Endothelial cell of umbilical vein (primary cell): ENCODE measurements around the gene ST6GALNAC3. TPM values are rescaled to one million over a fixed set of nuclear protein-coding genes. Genes with fewer than 3 reads are reported as not detected.

Experiments
- BruUV-seq: library from RNA; stranded (reverse); fragments of 400-500 nt; replicated peaks from 2 replicates; lab custom pipeline; 2021; lab: Mats Ljungman, UMichigan
- CTCF ChIA-PET: fragments of 300-600, 350-600 bp; sonication (Branson Sonifier 250); formaldehyde crosslinking; loops from one replicate; lab custom pipeline; 2021; ENCODE audit warnings: antibody characterized with exemption, inconsistent platforms; lab: Charles Lee
- POLR2A ChIA-PET: fragments of 300-600, 350-600 bp; sonication (Branson Sonifier 250); formaldehyde crosslinking; loops from one replicate; lab custom pipeline; 2021; ENCODE audit warnings: antibody characterized with exemption, inconsistent platforms; lab: Charles Lee
- DNase-seq: peaks from one replicate; pipeline ENCODE4 v3.0.0-alpha.2; 2011; ENCODE audit warnings: low read depth, low spot score
- FAIRE-seq: peaks from 2 replicates; lab custom pipeline; 2011; peaks lifted over from hg19 to GRCh38; lab: Jason Lieb, UNC
- H2AFZ ChIP-seq: 2 replicates; pipeline ENCODE4 v1.6.0; 2012; ENCODE audit warnings: low read depth, low read length, control low read depth, inconsistent platforms
- H3K27ac ChIP-seq: 2 replicates; pipeline ENCODE4 v1.5.1; 2011; ENCODE audit warnings: low read depth, mild to moderate bottlenecking, control low read depth, low read length, moderate library complexity; ENCODE audit not compliant: insufficient read depth
- H3K27me3 ChIP-seq, 2 experiments: 2 replicates each; pipeline versions ENCODE4 v1.6.0 to v1.6.1; 2011; ENCODE audit warnings: low read length in 2 of 2, mixed read lengths in 1 of 2; ENCODE audit not compliant: control insufficient read depth in 2 of 2, insufficient read depth in 2 of 2
- H3K36me3 ChIP-seq, 2 experiments: 2 replicates in 1 of 2; 3 replicates in 1 of 2; pipeline ENCODE4 v1.5.1; 2011; ENCODE audit warnings: low read length in 2 of 2, mild to moderate bottlenecking in 1 of 2, moderate library complexity in 1 of 2; ENCODE audit not compliant: control insufficient read depth in 2 of 2, insufficient read depth in 2 of 2; ENCODE audit errors: extremely low read depth in 1 of 2
- H3K4me1 ChIP-seq: 3 replicates; pipeline ENCODE4 v1.5.1; 2011; ENCODE audit warnings: mild to moderate bottlenecking, low read length; ENCODE audit not compliant: control insufficient read depth, insufficient read depth; ENCODE audit errors: extremely low read depth
- H3K4me2 ChIP-seq: 2 replicates; pipeline ENCODE4 v1.6.1; 2011; ENCODE audit warnings: low read length, control low read depth, mixed read lengths; ENCODE audit not compliant: insufficient read depth
- H3K4me3 ChIP-seq, 3 experiments: fragments of 200-600 bp in 1 of 3; sonication (generic), shearing (Covaris generic) in 1 of 3; replicated peaks in 1 of 3; 2 replicates each; pipeline ENCODE4 v1.5.1; 2011 to 2016; ENCODE audit warnings: control low read depth in 3 of 3, low read length in 3 of 3, mild to moderate bottlenecking in 2 of 3, inconsistent platforms in 1 of 3, low read depth in 1 of 3, moderate library complexity in 1 of 3; ENCODE audit not compliant: insufficient read depth in 1 of 3
- H3K79me2 ChIP-seq: 2 replicates; pipeline ENCODE4 v1.6.0; 2012; ENCODE audit warnings: low read length, inconsistent platforms; ENCODE audit not compliant: control insufficient read depth, insufficient read depth
- H3K9ac ChIP-seq: replicated peaks from 2 replicates; pipeline ENCODE3; 2011; ENCODE audit warnings: low read length, control low read depth; ENCODE audit not compliant: insufficient read depth; ENCODE audit errors: extremely low read depth
- H3K9me1 ChIP-seq: replicated peaks from 3 replicates; pipeline ENCODE4 v1.6.0; 2011; ENCODE audit warnings: mild to moderate bottlenecking, low read length; ENCODE audit not compliant: control insufficient read depth, insufficient read depth; ENCODE audit errors: extremely low read depth
- H3K9me3 ChIP-seq: replicated peaks from 2 replicates; pipeline ENCODE4 v1.5.1; 2012; ENCODE audit warnings: low read length, inconsistent platforms; ENCODE audit not compliant: control insufficient read depth, insufficient read depth
- H4K20me1 ChIP-seq: replicated peaks from 2 replicates; pipeline ENCODE3; 2011; ENCODE audit warnings: mild to moderate bottlenecking, low read length; ENCODE audit not compliant: control insufficient read depth, insufficient read depth; ENCODE audit errors: extremely low read depth
- EZH2 ChIP-seq: IDR thresholded peaks from 2 replicates; pipeline ENCODE4 v1.6.1; 2012; ENCODE audit warnings: borderline replicate concordance, low read depth, mild to moderate bottlenecking, moderate library complexity, low read length, inconsistent platforms; ENCODE audit not compliant: severe bottlenecking
- FOS ChIP-seq: IDR thresholded peaks from 2 replicates; pipeline ENCODE4 v1.6.1; 2011; ENCODE audit warnings: mild to moderate bottlenecking, low read length, moderate library complexity, borderline replicate concordance; ENCODE audit not compliant: insufficient read depth
- GATA2 ChIP-seq: IDR thresholded peaks from 2 replicates; pipeline ENCODE4 v1.7.0; 2011; ENCODE audit warnings: low read depth, mild to moderate bottlenecking, moderate library complexity, mixed read lengths, low read length; ENCODE audit not compliant: insufficient read length, insufficient read depth
- JUN ChIP-seq: IDR thresholded peaks from 2 replicates; pipeline ENCODE4 v1.6.1; 2011; ENCODE audit warnings: borderline replicate concordance, low read depth; ENCODE audit not compliant: insufficient read length, insufficient read depth
- MYC ChIP-seq: IDR thresholded peaks from one replicate; pipeline ENCODE4 v1.6.1; 2011; ENCODE audit warnings: mild to moderate bottlenecking, low read depth, low read length
- POLR2A ChIP-seq: IDR thresholded peaks from 2 replicates; pipeline ENCODE4 v1.6.1; 2012; ENCODE audit warnings: low read depth, mild to moderate bottlenecking, control low read depth, low read length
- POLR2AphosphoS5 ChIP-seq: IDR thresholded peaks from 2 replicates; pipeline ENCODE4 v1.6.1; 2012; ENCODE audit warnings: low read depth, mild to moderate bottlenecking, control low read depth, low read length, moderate library complexity; ENCODE audit not compliant: insufficient read depth
- dilution Hi-C: fragments of 300-500 bp; cut with MboI; formaldehyde crosslinking; loops from one replicate; pipeline ENCODE4 v1.15.0; 2019; ENCODE audit warnings: low sequenced_read_pairs; ENCODE audit not compliant: extremely low pct_ligation_motif_present
- intact Hi-C: fragments of 100-400 bp; cut with micrococcal nuclease; formaldehyde crosslinking; loops from one replicate; pipeline ENCODE4 v1.10.0; 2022
- polyA plus RNA-seq, 4 experiments: library from polyadenylated mRNA; depleted of rRNA in 3 of 4; stranded (reverse) in 3 of 4; unstranded in 1 of 4; fragments of >200 nt; gene quantifications; 2 replicates each; pipeline versions ENCODE4 v1.2.1 to v1.2.3, GENCODE V29; 2011 to 2012; ENCODE audit warnings: missing spikeins in 1 of 4
- total RNA-seq: library from RNA; stranded (reverse); gene quantifications from 2 replicates; pipeline ENCODE4 v1.2.3, GENCODE V29; 2021
- TF ChIP-seq, protein P1 (sequence below): IDR thresholded peaks from 2 replicates; pipeline ENCODE4 v1.6.1; 2011; ENCODE audit not compliant: insufficient read depth, insufficient read length
- TF ChIP-seq, protein P2 (sequence below), 2 donors: IDR thresholded peaks; 1 replicate in 1 of 2; 2 replicates in 1 of 2; pipeline ENCODE4 v1.5.1; 2011; ENCODE audit warnings: low read length in 2 of 2, mild to moderate bottlenecking in 2 of 2, moderate library complexity in 2 of 2, control low read depth in 1 of 2, inconsistent platforms in 1 of 2, low read depth in 1 of 2; ENCODE audit not compliant: insufficient read depth in 1 of 2; ENCODE audit errors: extremely low read depth in 1 of 2

ST6GALNAC3 gene
- total and polyA plus RNA-seq, 2 donors (not counting 3 experiments of a cell fraction or from before 2014, with no cell fraction given) = 7.6 to 48.3 TPM

DNA sequence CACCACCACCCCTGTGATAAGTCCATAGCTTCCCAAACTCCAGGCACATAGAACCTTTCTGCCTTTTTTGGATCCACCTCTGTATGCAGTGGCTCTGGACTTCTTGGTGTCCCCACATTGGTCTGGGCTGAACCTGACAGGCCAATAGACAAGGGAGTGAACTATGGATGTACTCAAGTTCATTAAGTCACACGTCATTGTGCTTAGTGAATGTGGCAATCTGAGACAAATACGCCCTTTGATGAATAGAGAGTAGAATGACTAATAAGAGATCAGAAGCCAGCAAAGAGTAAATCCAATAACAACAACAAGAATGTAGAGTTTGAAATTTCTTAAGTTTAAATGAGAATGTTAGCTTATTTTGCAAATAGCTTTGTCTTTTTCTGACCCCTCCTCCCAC lies 114.8 kb downstream of the ST6GALNAC3 start:
- no peaks in the 10 kb centered on the region for H3K79me2 ChIP-seq
- H3K9me3 ChIP-seq = no peaks in the 10 kb centered on the region
- H3K4me3 ChIP-seq = no peak overlapping the region
- TF ChIP-seq GATA2 (no peak), FOS (no peak), POLR2AphosphoS5 (no peak), MYC (no peak), JUN (no peak), POLR2A (no peak), EZH2 (no peak)
- TF ChIP-seq, protein P1, sequence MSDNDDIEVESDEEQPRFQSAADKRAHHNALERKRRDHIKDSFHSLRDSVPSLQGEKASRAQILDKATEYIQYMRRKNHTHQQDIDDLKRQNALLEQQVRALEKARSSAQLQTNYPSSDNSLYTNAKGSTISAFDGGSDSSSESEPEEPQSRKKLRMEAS = no peak
- TF ChIP-seq, protein P2, sequence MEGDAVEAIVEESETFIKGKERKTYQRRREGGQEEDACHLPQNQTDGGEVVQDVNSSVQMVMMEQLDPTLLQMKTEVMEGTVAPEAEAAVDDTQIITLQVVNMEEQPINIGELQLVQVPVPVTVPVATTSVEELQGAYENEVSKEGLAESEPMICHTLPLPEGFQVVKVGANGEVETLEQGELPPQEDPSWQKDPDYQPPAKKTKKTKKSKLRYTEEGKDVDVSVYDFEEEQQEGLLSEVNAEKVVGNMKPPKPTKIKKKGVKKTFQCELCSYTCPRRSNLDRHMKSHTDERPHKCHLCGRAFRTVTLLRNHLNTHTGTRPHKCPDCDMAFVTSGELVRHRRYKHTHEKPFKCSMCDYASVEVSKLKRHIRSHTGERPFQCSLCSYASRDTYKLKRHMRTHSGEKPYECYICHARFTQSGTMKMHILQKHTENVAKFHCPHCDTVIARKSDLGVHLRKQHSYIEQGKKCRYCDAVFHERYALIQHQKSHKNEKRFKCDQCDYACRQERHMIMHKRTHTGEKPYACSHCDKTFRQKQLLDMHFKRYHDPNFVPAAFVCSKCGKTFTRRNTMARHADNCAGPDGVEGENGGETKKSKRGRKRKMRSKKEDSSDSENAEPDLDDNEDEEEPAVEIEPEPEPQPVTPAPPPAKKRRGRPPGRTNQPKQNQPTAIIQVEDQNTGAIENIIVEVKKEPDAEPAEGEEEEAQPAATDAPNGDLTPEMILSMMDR (IDR thresholded peaks at IDR 0.05; ENCODE audit: extremely low read depth in 1 of 2, insufficient read depth in 1 of 2, low read depth in 1 of 2, low read length in 2 of 2) = no peak
- H3K9ac ChIP-seq = no peak overlapping the region
- no peak overlapping the region for H3K4me2 ChIP-seq
- dilution Hi-C loops (no loop called here), intact Hi-C loops (no loop called here)
- no peak overlapping the region for H2AFZ ChIP-seq
- H3K4me1 ChIP-seq = no peaks in the 10 kb centered on the region
- CTCF ChIA-PET = no interaction called here
- peaks cover 2% of the 10 kb centered on the region for H3K9me1 ChIP-seq
- FAIRE-seq (no peak), DNase-seq (no peak)
- BruUV-seq = no TSS peak
- no peaks in the 10 kb centered on the region for H3K27me3 ChIP-seq
- no peaks in the 10 kb centered on the region for H3K36me3 ChIP-seq
- POLR2A ChIA-PET = no interaction called here
- no peaks in the 10 kb centered on the region for H4K20me1 ChIP-seq
- no peak overlapping the region for H3K27ac ChIP-seq
